HepG2 (cell line): Measurements from ENCODE around the gene GLT1D1. TPM values are rescaled to one million over a fixed set of nuclear protein-coding genes. Genes with fewer than 3 reads are reported as not detected.

ENCODE experiments used
- CERS6 ChIP-seq: sonication (generic); formaldehyde crosslinking; IDR thresholded peaks from 2 replicates; pipeline ENCODE4 v1.5.0; 2020; ENCODE audit warnings: missing genetic modification reagents
- GTF3A ChIP-seq: sonication (generic); formaldehyde crosslinking; conservative IDR thresholded peaks from 2 replicates; pipeline ENCODE4 v1.4.0; 2020; ENCODE audit warnings: mild to moderate bottlenecking, missing genetic modification reagents
- IRF9 ChIP-seq: sonication (generic); formaldehyde crosslinking; IDR thresholded peaks from 2 replicates; pipeline ENCODE4 v1.8.0; 2022; ENCODE audit warnings: missing genetic modification reagents, mild to moderate bottlenecking, borderline replicate concordance
- KLF11 ChIP-seq: IDR thresholded peaks from 2 replicates; pipeline ENCODE4 v1.6.1; 2016; ENCODE audit warnings: missing compliant biosample characterization
- NCOR1 ChIP-seq: fragments of 200-600 bp; sonication (generic); IDR thresholded peaks from 2 replicates; pipeline ENCODE4 v1.7.0; 2017; ENCODE audit warnings: antibody characterized with exemption, low read length, borderline replicate concordance
- NFE2L1 ChIP-seq: sonication (generic); formaldehyde crosslinking; IDR thresholded peaks from 2 replicates; pipeline ENCODE4 v1.4.0; 2020; ENCODE audit warnings: missing genetic modification reagents, mild to moderate bottlenecking, borderline replicate concordance
- RFX5 ChIP-seq: IDR thresholded peaks from 2 replicates; pipeline ENCODE4 v1.6.1; 2011; ENCODE audit warnings: low read depth, low read length, improper control_type of control experiment
- SATB2 ChIP-seq: sonication (generic); formaldehyde crosslinking; IDR thresholded peaks from 2 replicates; pipeline ENCODE4 v1.5.0; 2020; ENCODE audit warnings: missing genetic modification reagents
- SMYD3 ChIP-seq: sonication (generic); formaldehyde crosslinking; IDR thresholded peaks from 2 replicates; pipeline ENCODE4 v1.8.1; 2023; ENCODE audit warnings: mild to moderate bottlenecking, missing genetic modification reagents
- SOX13 ChIP-seq, 3 experiments: fragments of 450-650 bp in 1 of 3; sonication (generic) in 1 of 3; formaldehyde crosslinking in 1 of 3; IDR thresholded peaks in 2 of 3; conservative IDR thresholded peaks in 1 of 3; 2 replicates each; pipeline versions ENCODE4 v1.5.0 to v1.6.1; 2016 to 2020; ENCODE audit warnings: antibody characterized with exemption in 1 of 3, mild to moderate bottlenecking in 1 of 3, missing compliant biosample characterization in 1 of 3, missing genetic modification reagents in 1 of 3, moderate library complexity in 1 of 3
- SP2 ChIP-seq: sonication (generic); formaldehyde crosslinking; IDR thresholded peaks from 2 replicates; pipeline ENCODE4 v1.5.1; 2020; ENCODE audit warnings: mild to moderate bottlenecking, missing genetic modification reagents
- TEAD3 ChIP-seq: optimal IDR thresholded peaks from 2 replicates; pipeline ENCODE3; 2016; ENCODE audit warnings: borderline replicate concordance
- ZBTB21 ChIP-seq: sonication (generic); formaldehyde crosslinking; IDR thresholded peaks from 2 replicates; pipeline ENCODE4 v1.4.0; 2020; ENCODE audit warnings: missing genetic modification reagents
- ZHX1 ChIP-seq: sonication (generic); formaldehyde crosslinking; IDR thresholded peaks from 2 replicates; pipeline ENCODE4 v1.8.1; 2022; ENCODE audit warnings: low read depth, mild to moderate bottlenecking, missing genetic modification reagents
- ZNF574 ChIP-seq: sonication (generic); formaldehyde crosslinking; IDR thresholded peaks from 2 replicates; pipeline ENCODE4 v1.4.0; 2020; ENCODE audit warnings: missing genetic modification reagents
- polyA plus RNA-seq, 8 experiments: library from polyadenylated mRNA; depleted of rRNA in 3 of 8; stranded (reverse) in 7 of 8; unstranded in 1 of 8; fragments of >200 nt; fragmentation: Illumina TruSeq in 4 of 8; extraction: Trizol in 4 of 8; gene quantifications; 2 replicates each; pipeline versions ENCODE4 v1.2.1 to v1.2.3, GENCODE V29; 2011 to 2016; ENCODE audit warnings: low read depth in 4 of 8, missing spikeins in 1 of 8, mixed read lengths in 1 of 8; ENCODE audit not compliant: insufficient read depth in 1 of 8
- total RNA-seq, 5 experiments: library from RNA; depleted of rRNA; stranded (reverse); fragments of >200 nt; fragmentation: Illumina TruSeq; extraction: Trizol; gene quantifications; 2 replicates each; pipeline ENCODE4 v1.2.3, GENCODE V29; 2016; ENCODE audit warnings: low read depth in 1 of 5
- TF ChIP-seq, protein P1 (sequence below): IDR thresholded peaks from 2 replicates; pipeline ENCODE4 v1.6.1; 2016; ENCODE audit warnings: missing compliant biosample characterization, missing genetic modification reagents, borderline replicate concordance
- TF ChIP-seq, protein P2 (sequence below): sonication (generic); formaldehyde crosslinking; IDR thresholded peaks from 2 replicates; pipeline ENCODE4 v1.5.0; 2020; ENCODE audit warnings: mild to moderate bottlenecking, low read depth, missing genetic modification reagents, borderline replicate concordance
- TF ChIP-seq, protein P3 (sequence below): sonication (generic); formaldehyde crosslinking; IDR thresholded peaks from 2 replicates; pipeline ENCODE4 v1.5.0; 2020; ENCODE audit warnings: missing genetic modification reagents, mild to moderate bottlenecking, borderline replicate concordance

The GLT1D1 gene
- total and polyA plus RNA-seq, 2 of the 13 experiments (the other 11 are each of a cell fraction or from before 2014, with no cell fraction given): 0.09 to 0.17 TPM

DNA sequence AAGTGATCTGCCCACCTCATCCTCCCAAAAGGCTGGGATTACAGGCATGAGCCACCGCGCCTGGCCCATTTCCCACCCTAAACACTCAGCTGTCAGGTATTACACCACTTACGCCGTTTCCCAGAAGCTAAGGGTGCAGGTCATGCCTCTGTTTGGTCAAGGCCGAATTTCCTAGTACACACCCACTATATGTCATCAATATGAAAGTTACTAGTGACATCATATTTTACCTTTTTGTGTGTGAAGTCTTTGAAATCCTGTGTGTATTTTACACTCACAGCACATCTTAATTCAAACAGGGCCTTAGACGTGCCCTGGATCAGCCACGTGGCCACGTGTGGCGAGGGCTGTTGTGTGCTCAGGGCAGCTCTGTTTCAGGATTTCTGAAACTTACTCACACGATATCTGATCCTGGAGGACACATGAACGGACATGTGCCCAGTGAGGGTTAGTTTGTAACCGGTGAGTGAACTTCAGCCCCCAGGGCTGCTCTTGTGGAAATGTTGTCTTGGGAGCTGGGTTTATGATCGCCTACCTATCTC, 51.8 kb downstream of the GLT1D1 start (continued):
- no peak for TF ChIP-seq IRF9 (CRISPR knock-in tag)
- TF ChIP-seq SATB2 (CRISPR knock-in tag): peak; percentile 84; the same call in 1 of the 2 replicates
- TF ChIP-seq SOX13 (IDR thresholded peaks at IDR 0.05): no peak
- peak in 1 of 2 experiments; percentile 68; a peak in 2 of 4 replicates for TF ChIP-seq SOX13 (CRISPR knock-in tag; conservative IDR thresholded peaks at IDR 0.05 in 1 of 2, IDR thresholded peaks at IDR 0.05 in 1 of 2)
- TF ChIP-seq TEAD3 (CRISPR knock-in tag): no peak
- no peak for TF ChIP-seq GTF3A
- no peak for TF ChIP-seq RFX5
- TF ChIP-seq, protein P1, sequence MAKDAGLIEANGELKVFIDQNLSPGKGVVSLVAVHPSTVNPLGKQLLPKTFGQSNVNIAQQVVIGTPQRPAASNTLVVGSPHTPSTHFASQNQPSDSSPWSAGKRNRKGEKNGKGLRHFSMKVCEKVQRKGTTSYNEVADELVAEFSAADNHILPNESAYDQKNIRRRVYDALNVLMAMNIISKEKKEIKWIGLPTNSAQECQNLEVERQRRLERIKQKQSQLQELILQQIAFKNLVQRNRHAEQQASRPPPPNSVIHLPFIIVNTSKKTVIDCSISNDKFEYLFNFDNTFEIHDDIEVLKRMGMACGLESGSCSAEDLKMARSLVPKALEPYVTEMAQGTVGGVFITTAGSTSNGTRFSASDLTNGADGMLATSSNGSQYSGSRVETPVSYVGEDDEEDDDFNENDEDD: peak; percentile 90; the same call in 1 of the 2 replicates
- no peak for TF ChIP-seq NFE2L1 (CRISPR knock-in tag)
- TF ChIP-seq ZHX1 (CRISPR knock-in tag): peak; percentile 98
- TF ChIP-seq KLF11: 0 out of 2 replicates have a peak, but pooled peaks have one; percentile 28
- TF ChIP-seq CERS6 (CRISPR knock-in tag): no peak
- peak; percentile 49; the same call in 1 of the 2 replicates for TF ChIP-seq NCOR1
- peak; percentile 58; the same call in 1 of the 2 replicates for TF ChIP-seq SMYD3
- no peak for TF ChIP-seq SP2
- TF ChIP-seq, protein P2, sequence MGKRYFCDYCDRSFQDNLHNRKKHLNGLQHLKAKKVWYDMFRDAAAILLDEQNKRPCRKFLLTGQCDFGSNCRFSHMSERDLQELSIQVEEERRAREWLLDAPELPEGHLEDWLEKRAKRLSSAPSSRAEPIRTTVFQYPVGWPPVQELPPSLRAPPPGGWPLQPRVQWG (CRISPR knock-in tag): no peak
- peak; percentile 99 for TF ChIP-seq ZBTB21
- peak; percentile 73; the same call in 1 of the 2 replicates for TF ChIP-seq ZNF574 (CRISPR knock-in tag)
- TF ChIP-seq, protein P3, sequence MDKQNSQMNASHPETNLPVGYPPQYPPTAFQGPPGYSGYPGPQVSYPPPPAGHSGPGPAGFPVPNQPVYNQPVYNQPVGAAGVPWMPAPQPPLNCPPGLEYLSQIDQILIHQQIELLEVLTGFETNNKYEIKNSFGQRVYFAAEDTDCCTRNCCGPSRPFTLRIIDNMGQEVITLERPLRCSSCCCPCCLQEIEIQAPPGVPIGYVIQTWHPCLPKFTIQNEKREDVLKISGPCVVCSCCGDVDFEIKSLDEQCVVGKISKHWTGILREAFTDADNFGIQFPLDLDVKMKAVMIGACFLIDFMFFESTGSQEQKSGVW: no peak
